Vagina (tissue), 2 donors: ENCODE measurements around the gene MASP2. TPM values are rescaled to one million over a fixed set of nuclear protein-coding genes. Genes with fewer than 3 reads are reported as not detected.

ENCODE experiments used
- DNase-seq, 2 donors: peaks; one replicate each; pipeline ENCODE4 v3.0.0-alpha.2; 2017; ENCODE audit errors: extremely low spot score in 2 of 2
- H3K27ac ChIP-seq: fragments of 200-600 bp; sonication (generic); one replicate; pipeline ENCODE4 v1.5.1; 2019
- H3K27me3 ChIP-seq: fragments of 200-600 bp; sonication (generic); one replicate; pipeline ENCODE4 v1.5.1; 2019
- H3K36me3 ChIP-seq, 2 donors: fragments of 200-600 bp; sonication (generic); one replicate each; pipeline ENCODE4 v1.5.1; 2017 to 2019
- H3K4me1 ChIP-seq: fragments of 200-600 bp; sonication (generic); one replicate; pipeline ENCODE4 v1.5.1; 2019
- H3K4me3 ChIP-seq, 2 donors: fragments of 200-600 bp; sonication (generic); 1 replicate in 1 of 2; 2 replicates in 1 of 2; pipeline ENCODE4 v1.5.1; 2016 to 2019
- H3K9me3 ChIP-seq: fragments of 200-600 bp; sonication (generic); one replicate; pipeline ENCODE4 v1.5.1; 2019
- POLR2A ChIP-seq, 2 donors: fragments of 450-650 bp; IDR thresholded peaks; one replicate each; pipeline ENCODE4 v1.6.1; 2017; ENCODE audit warnings: antibody characterized with exemption in 2 of 2, mild to moderate bottlenecking in 2 of 2, moderate library complexity in 2 of 2
- POLR2AphosphoS5 ChIP-seq, 2 donors: sonication (generic); formaldehyde crosslinking; IDR thresholded peaks; one replicate each; pipeline ENCODE4 v1.9.0; 2017; ENCODE audit warnings: antibody characterized with exemption in 2 of 2, mild to moderate bottlenecking in 2 of 2, low read depth in 1 of 2; ENCODE audit not compliant: insufficient read depth in 1 of 2
- intact Hi-C: fragments of 100-400 bp; cut with DNase I; formaldehyde crosslinking; loops from one replicate; pipeline ENCODE4 v1.15.1; 2023
- total RNA-seq: library from RNA; depleted of rRNA; stranded (reverse); fragments of >200 nt; gene quantifications from one replicate; pipeline ENCODE4 v1.2.3, GENCODE V29; 2016
- TF ChIP-seq, protein P1 (sequence below), 3 experiments: fragments of 450-650 bp in 2 of 3; fragments of 200-600 bp in 1 of 3; sonication (generic) in 1 of 3; IDR thresholded peaks; one replicate each; pipeline ENCODE4 v1.5.1; 2017 to 2019; ENCODE audit warnings: antibody characterized with exemption in 3 of 3, mild to moderate bottlenecking in 2 of 3, moderate library complexity in 2 of 3

The MASP2 gene
- total RNA-seq, 1 donor from 2014 or later = not detected

GRCh38 chr1:10978719-10979118 is 68.3 kb downstream of the MASP2 start:
- Histone ChIP-seq H3K4me3 (no peak overlapping the region), H3K4me1 (peaks cover 37% of the 10 kb centered on the region), H3K27ac (no peak overlapping the region), H3K36me3 (no peaks in the 10 kb centered on the region), H3K9me3 (no peaks in the 10 kb centered on the region), H3K27me3 (no peaks in the 10 kb centered on the region)
- intact Hi-C loops = no loop called here
- no peak for DNase-seq
- TF ChIP-seq, protein P1, sequence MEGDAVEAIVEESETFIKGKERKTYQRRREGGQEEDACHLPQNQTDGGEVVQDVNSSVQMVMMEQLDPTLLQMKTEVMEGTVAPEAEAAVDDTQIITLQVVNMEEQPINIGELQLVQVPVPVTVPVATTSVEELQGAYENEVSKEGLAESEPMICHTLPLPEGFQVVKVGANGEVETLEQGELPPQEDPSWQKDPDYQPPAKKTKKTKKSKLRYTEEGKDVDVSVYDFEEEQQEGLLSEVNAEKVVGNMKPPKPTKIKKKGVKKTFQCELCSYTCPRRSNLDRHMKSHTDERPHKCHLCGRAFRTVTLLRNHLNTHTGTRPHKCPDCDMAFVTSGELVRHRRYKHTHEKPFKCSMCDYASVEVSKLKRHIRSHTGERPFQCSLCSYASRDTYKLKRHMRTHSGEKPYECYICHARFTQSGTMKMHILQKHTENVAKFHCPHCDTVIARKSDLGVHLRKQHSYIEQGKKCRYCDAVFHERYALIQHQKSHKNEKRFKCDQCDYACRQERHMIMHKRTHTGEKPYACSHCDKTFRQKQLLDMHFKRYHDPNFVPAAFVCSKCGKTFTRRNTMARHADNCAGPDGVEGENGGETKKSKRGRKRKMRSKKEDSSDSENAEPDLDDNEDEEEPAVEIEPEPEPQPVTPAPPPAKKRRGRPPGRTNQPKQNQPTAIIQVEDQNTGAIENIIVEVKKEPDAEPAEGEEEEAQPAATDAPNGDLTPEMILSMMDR (IDR thresholded peaks at IDR 0.05) = no peak
- TF ChIP-seq POLR2A (IDR thresholded peaks at IDR 0.05) (no peak), POLR2AphosphoS5 (IDR thresholded peaks at IDR 0.05; ENCODE audit: insufficient read depth in 1 of 2, low read depth in 1 of 2) (no peak)

Other genes starting within 250 kb of the MASP2 start
- 213 TPM for gene TARDBP, start 34.6 kb downstream of the MASP2 start, total RNA-seq
- 68.0 TPM for gene SRM, start 12.8 kb upstream of the MASP2 start, total RNA-seq
- 62.6 TPM for gene EXOSC10, start 52.6 kb upstream of the MASP2 start, total RNA-seq
- gene ANGPTL7, start 142.1 kb upstream of the MASP2 start, total RNA-seq = 8.6 TPM
- 23.6 TPM for gene MTOR, start 215.3 kb upstream of the MASP2 start, total RNA-seq
- 8.6 TPM for gene UBIAD1, start 226.0 kb upstream of the MASP2 start, total RNA-seq